H1 (cell line): ENCODE measurements around the gene ZNF730. TPM values are rescaled to one million over a fixed set of nuclear protein-coding genes. Genes with fewer than 3 reads are reported as not detected.

Experiments used
- BCL11A ChIP-seq, 2 experiments: IDR thresholded peaks; one replicate each; pipeline ENCODE4 v1.6.1; 2011; ENCODE audit warnings: low read depth in 2 of 2, low read length in 2 of 2, mild to moderate bottlenecking in 2 of 2
- BRCA1 ChIP-seq: IDR thresholded peaks from 2 replicates; pipeline ENCODE4 v1.6.1; 2012; ENCODE audit warnings: low read depth, low read length, improper control_type of control experiment
- CHD7 ChIP-seq: fragments of 300-600 bp; sonication (generic); IDR thresholded peaks from 2 replicates; pipeline ENCODE4 v1.7.1; 2012; ENCODE audit warnings: low read length, moderate library complexity, mild to moderate bottlenecking, inconsistent platforms; ENCODE audit not compliant: insufficient replicate concordance
- EGR1 ChIP-seq: IDR thresholded peaks from 2 replicates; pipeline ENCODE4 v1.6.1; 2011; ENCODE audit warnings: low read depth, low read length, borderline replicate concordance
- PHF8 ChIP-seq: fragments of 200-600 bp; sonication (generic); conservative IDR thresholded peaks from 2 replicates; pipeline ENCODE4 v1.7.1; 2012; ENCODE audit warnings: low read depth, mild to moderate bottlenecking, inconsistent platforms, low read length, moderate library complexity
- SP1 ChIP-seq: IDR thresholded peaks from 2 replicates; pipeline ENCODE4 v1.6.1; 2011; ENCODE audit warnings: low read depth, low read length
- polyA plus RNA-seq, 7 experiments: library from polyadenylated mRNA; depleted of rRNA in 3 of 7; stranded (reverse) in 5 of 7; unstranded in 2 of 7; fragments of >200 nt in 5 of 7; fragments of 200-250 nt in 2 of 7; gene quantifications; 1 replicate in 5 of 7; 2 replicates in 1 of 7; 4 replicates in 1 of 7; pipeline versions ENCODE4 v1.2.1 to v1.2.3, GENCODE V29; 2011 to 2013; ENCODE audit warnings: missing spikeins in 2 of 7, mixed read lengths in 2 of 7
- total RNA-seq: library from RNA; stranded (reverse); fragmentation: NEBNext Ultra II Directional; extraction: Animal tissue kit (Norgen Biotek cat#: 25700); gene quantifications from 2 replicates; pipeline ENCODE4 v1.2.1, GENCODE V29; 2021

The ZNF730 gene
- total and polyA plus RNA-seq, 2 of the 8 experiments (the other 6 are each of a cell fraction or from before 2014, with no cell fraction given): 7.0 to 29.4 TPM

- no peak for TF ChIP-seq CHD7
- TF ChIP-seq EGR1: no peak
- TF ChIP-seq BCL11A (IDR thresholded peaks at IDR 0.05; ENCODE audit: low read depth in 2 of 2, low read length in 2 of 2): no peak
- TF ChIP-seq BRCA1: no peak
- TF ChIP-seq SP1: no peak
- no peak for TF ChIP-seq PHF8
- TF ChIP-seq, all 59 proteins: peak for 0
These were observed 15.6 kb upstream of the ZNF730 start (continued) for GRCh38 chr19:23101241-23101640.
